KMS-11 (cell line): ENCODE data around the gene PLA2G2C.

ENCODE experiments used
- H2AFZ ChIP-seq: fragments of 200-600 bp; sonication (generic); 2 replicates; pipeline ENCODE4 v1.6.1; 2016; ENCODE audit warnings: antibody characterized with exemption, mixed run types, low read depth
- H3K27ac ChIP-seq: fragments of 200-600 bp; sonication (generic); 2 replicates; pipeline ENCODE4 v1.6.1; 2016; ENCODE audit warnings: mild to moderate bottlenecking, mixed run types
- H3K27me3 ChIP-seq: fragments of 200-600 bp; sonication (generic); 2 replicates; pipeline ENCODE4 v1.6.1; 2017; ENCODE audit warnings: mild to moderate bottlenecking, low read depth, mixed run types, moderate library complexity; ENCODE audit not compliant: insufficient read depth
- H3K36me3 ChIP-seq: fragments of 200-600 bp; sonication (generic); 2 replicates; pipeline ENCODE4 v1.6.1; 2017; ENCODE audit warnings: mild to moderate bottlenecking, mixed run types; ENCODE audit not compliant: insufficient read depth
- H3K4me1 ChIP-seq: fragments of 200-600 bp; sonication (generic); 2 replicates; pipeline ENCODE4 v1.6.1; 2016; ENCODE audit warnings: mild to moderate bottlenecking, low read depth, mixed run types; ENCODE audit not compliant: poor library complexity, severe bottlenecking
- H3K4me2 ChIP-seq: fragments of 200-600 bp; sonication (generic); 2 replicates; pipeline ENCODE4 v1.7.0; 2016; ENCODE audit warnings: mild to moderate bottlenecking, mixed run types
- H3K4me3 ChIP-seq: fragments of 200-600 bp; sonication (generic); IDR thresholded peaks from 2 replicates; pipeline ENCODE4 v1.6.1; 2017; ENCODE audit warnings: low read depth, low read length, mixed read lengths; ENCODE audit not compliant: insufficient read depth
- H3K79me2 ChIP-seq: fragments of 200-600 bp; sonication (generic); 2 replicates; pipeline ENCODE4 v1.6.1; 2016; ENCODE audit warnings: low read depth, mixed run types; ENCODE audit not compliant: insufficient read depth
- H3K9ac ChIP-seq: fragments of 200-600 bp; sonication (generic); 2 replicates; pipeline ENCODE4 v1.6.1; 2016; ENCODE audit warnings: mild to moderate bottlenecking, mixed run types
- H4K20me1 ChIP-seq: fragments of 200-600 bp; sonication (generic); 2 replicates; pipeline ENCODE4 v1.6.1; 2016; ENCODE audit warnings: mild to moderate bottlenecking, mixed run types; ENCODE audit not compliant: insufficient read depth
- TF ChIP-seq, protein P1 (sequence below): fragments of 200-600 bp; sonication (generic); conservative IDR thresholded peaks from 2 replicates; pipeline ENCODE4 v1.6.1; 2017; ENCODE audit warnings: low read depth, mild to moderate bottlenecking, antibody characterized with exemption, low read length, moderate library complexity, mixed read lengths

The PLA2G2C gene

DNA sequence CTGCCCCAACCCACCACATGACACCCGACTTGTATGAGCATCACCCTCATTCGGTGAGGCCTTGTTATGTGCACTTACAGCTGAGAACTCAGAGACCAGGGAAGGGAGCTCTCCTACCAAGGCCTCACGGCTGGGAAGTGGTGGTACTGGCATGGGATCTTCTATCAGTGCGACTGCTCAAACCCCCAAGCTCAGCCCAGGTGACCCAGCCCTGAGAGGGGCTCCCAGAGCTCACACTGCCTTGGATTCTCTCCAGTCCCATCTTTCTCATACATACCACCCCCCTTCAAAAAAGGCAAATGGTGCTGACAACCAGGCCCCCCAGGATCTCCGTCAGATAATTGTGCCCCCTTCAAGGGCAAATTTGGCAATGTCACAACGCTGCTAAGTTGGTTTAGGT is 48.0 kb downstream of the PLA2G2C start:
- Histone ChIP-seq H3K4me3 (no peak overlapping the region), H3K9ac (no peak overlapping the region), H4K20me1 (no peaks in the 10 kb centered on the region), H3K36me3 (no peaks in the 10 kb centered on the region), H3K27me3 (peaks cover 12% of the 10 kb centered on the region), H2AFZ (no peak overlapping the region), H3K4me2 (no peak overlapping the region), H3K79me2 (no peaks in the 10 kb centered on the region), H3K4me1 (no peaks in the 10 kb centered on the region), H3K27ac (no peak overlapping the region)
- TF ChIP-seq, protein P1, sequence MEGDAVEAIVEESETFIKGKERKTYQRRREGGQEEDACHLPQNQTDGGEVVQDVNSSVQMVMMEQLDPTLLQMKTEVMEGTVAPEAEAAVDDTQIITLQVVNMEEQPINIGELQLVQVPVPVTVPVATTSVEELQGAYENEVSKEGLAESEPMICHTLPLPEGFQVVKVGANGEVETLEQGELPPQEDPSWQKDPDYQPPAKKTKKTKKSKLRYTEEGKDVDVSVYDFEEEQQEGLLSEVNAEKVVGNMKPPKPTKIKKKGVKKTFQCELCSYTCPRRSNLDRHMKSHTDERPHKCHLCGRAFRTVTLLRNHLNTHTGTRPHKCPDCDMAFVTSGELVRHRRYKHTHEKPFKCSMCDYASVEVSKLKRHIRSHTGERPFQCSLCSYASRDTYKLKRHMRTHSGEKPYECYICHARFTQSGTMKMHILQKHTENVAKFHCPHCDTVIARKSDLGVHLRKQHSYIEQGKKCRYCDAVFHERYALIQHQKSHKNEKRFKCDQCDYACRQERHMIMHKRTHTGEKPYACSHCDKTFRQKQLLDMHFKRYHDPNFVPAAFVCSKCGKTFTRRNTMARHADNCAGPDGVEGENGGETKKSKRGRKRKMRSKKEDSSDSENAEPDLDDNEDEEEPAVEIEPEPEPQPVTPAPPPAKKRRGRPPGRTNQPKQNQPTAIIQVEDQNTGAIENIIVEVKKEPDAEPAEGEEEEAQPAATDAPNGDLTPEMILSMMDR: no peak

DNA sequence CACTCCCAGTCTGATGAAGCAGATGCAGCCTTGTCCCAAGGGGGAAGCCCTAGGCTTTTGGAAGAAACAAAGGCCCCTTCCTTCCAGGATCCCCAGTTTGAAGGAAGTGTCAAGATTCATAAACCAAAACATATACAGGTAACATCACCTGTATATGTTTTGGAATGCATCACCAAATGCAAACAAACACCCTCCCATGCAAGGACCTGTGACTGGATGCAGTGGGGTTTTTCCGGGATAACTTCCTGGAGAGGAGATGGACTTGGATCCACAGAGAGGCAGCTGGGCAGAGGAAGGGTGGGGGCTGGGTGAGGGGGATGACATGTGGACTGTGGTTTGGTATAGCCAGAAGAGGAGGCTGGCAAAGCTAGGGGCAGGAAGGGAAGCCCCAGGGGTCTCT is 48.7 kb downstream of the PLA2G2C start:
- peaks cover 10% of the 10 kb centered on the region for H3K27me3 ChIP-seq
- H3K79me2 ChIP-seq: no peaks in the 10 kb centered on the region
- no peaks in the 10 kb centered on the region for H4K20me1 ChIP-seq
- H2AFZ ChIP-seq: no peak overlapping the region
- H3K27ac ChIP-seq: no peak overlapping the region
- H3K4me1 ChIP-seq: no peaks in the 10 kb centered on the region
- no peak overlapping the region for H3K9ac ChIP-seq
- H3K4me2 ChIP-seq: no peak overlapping the region
- no peaks in the 10 kb centered on the region for H3K36me3 ChIP-seq
- TF ChIP-seq, protein P1: no peak
- H3K4me3 ChIP-seq: no peak overlapping the region

DNA sequence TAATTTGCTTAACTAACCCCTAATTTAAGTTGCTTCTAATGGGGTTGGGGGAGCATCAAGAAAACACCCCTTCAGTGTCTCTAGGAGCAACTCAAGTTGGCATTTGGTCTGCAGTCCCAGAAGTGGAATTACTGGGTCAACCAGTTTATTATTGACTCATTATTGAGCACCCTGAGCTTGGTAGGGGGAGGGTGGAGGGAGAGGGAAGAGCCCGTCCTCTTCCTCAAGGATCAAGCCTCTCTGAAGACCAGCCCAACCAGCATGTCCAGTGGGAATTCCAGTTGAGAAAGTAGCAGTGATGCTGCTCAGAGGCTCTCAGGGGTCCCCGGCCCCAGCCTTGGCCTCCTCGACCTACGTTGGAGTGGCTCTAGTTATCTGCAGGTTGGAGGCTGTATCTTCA is 49.3 kb downstream of the PLA2G2C start:
- Histone ChIP-seq H4K20me1 (no peaks in the 10 kb centered on the region), H3K4me2 (no peak overlapping the region), H3K36me3 (no peaks in the 10 kb centered on the region), H3K4me1 (no peaks in the 10 kb centered on the region), H2AFZ (no peak overlapping the region), H3K4me3 (no peak overlapping the region), H3K27me3 (peaks cover 7% of the 10 kb centered on the region), H3K79me2 (no peaks in the 10 kb centered on the region), H3K9ac (no peak overlapping the region), H3K27ac (no peak overlapping the region)
- TF ChIP-seq, protein P1: no peak

DNA sequence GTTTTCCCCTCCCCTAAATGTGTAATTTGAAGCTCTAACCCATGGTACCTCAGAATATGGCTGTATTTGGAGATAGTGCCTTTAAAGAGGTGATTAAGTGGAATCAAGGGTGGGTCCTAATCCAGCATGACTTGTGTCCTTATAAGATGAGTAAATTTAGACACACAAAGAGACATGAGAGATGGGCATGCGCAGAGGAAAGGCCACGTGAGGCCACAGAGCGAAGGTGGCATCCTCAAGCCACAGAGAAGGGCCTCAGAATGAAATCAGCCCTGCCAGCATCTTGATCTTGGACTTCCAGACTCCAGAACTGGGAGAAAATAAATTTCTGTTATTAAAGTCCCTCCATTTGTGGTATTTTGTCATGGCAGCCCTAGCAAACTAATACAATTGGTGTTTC is 50.1 kb downstream of the PLA2G2C start:
- H4K20me1 ChIP-seq: no peaks in the 10 kb centered on the region
- no peak overlapping the region for H3K27ac ChIP-seq
- H3K9ac ChIP-seq: no peak overlapping the region
- no peak overlapping the region for H3K4me3 ChIP-seq
- peaks cover 7% of the 10 kb centered on the region for H3K27me3 ChIP-seq
- H3K4me2 ChIP-seq: no peak overlapping the region
- TF ChIP-seq, protein P1: no peak
- no peaks in the 10 kb centered on the region for H3K79me2 ChIP-seq
- H2AFZ ChIP-seq: no peak overlapping the region
- H3K4me1 ChIP-seq: no peaks in the 10 kb centered on the region
- H3K36me3 ChIP-seq: no peaks in the 10 kb centered on the region
